Adipose tissue (tissue), 3 donors: ENCODE results near the gene GRAMD2B. TPM values are rescaled to one million over a fixed set of nuclear protein-coding genes. Genes with fewer than 3 reads are reported as not detected.

Source experiments
- H3K27ac ChIP-seq: one replicate; pipeline ENCODE4 v1.5.1; 2013; ENCODE audit warnings: low read depth, low read length
- WGBS, 3 donors: extraction: QIAGEN DNeasy Blood & Tissue Kit; methylation state at CpG; one replicate each; pipeline ENCODE4 v1.1.7; 2013; 5-methylcytosine and 5-hydroxymethylcytosine counted together
- polyA plus RNA-seq, 3 donors: library from polyadenylated mRNA; stranded (reverse); fragments of 200-250 nt; gene quantifications; one replicate each; pipeline ENCODE4 v1.2.3, GENCODE V29; 2013
- donor health status: healthy with polysubstance abuse.
- donor health status: Bipolar disorder and iron deficiency.
- donor health status: healthy.

The GRAMD2B gene
- polyA plus RNA-seq, 3 donors: 4.9 to 15.2 (median 5.4) TPM

- H3K27ac ChIP-seq: no peak overlapping the region
Measured at GRCh38 chr5:126443374-126443851, 20.2 kb downstream of the GRAMD2B start.

DNA sequence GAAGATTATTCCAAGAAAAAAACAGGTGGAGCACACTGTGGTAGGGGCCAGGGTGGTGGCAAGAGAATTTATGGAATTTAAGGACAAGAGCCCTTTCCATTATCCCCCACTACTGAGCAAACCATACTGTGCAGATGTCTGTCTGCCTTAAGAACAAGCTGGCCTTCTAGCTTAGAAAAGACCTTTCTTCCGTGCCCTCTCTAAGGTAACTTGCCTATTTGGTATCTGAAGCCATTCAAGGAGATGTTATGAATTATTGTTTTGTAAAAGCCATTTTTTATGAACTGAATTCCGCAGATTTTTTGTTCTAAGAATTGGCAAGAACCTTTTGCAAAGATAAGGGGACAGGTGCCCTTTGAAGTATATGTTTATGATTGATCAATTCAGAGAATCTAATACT lies 20.9 kb downstream of the GRAMD2B start:
- 87 to 97% (median 94%) methylated on average over 2 of the region's 2 CpGs for WGBS, 3 donors
- H3K27ac ChIP-seq: no peak overlapping the region

More at GRCh38 chr5:126443374-126443851, 20.2 kb downstream of the GRAMD2B start:
- WGBS, 3 donors: 94 to 97% (median 96%) methylated on average over 2 of the region's 2 CpGs

- 87 to 94% (median 88%) methylated on average over 3 of the region's 3 CpGs for WGBS, 3 donors
- H3K27ac ChIP-seq: no peak overlapping the region
Measured at GRCh38 chr5:126445502-126446174, 22.4 kb downstream of the GRAMD2B start.

- H3K27ac ChIP-seq: no peak overlapping the region
- 76 to 85% (median 85%) methylated on average over 9 of the region's 9 CpGs for WGBS, 3 donors
Measured at GRCh38 chr5:126446498-126447224, 23.5 kb downstream of the GRAMD2B start.

- 86 to 95% (median 89%) methylated on average over 8 of the region's 8 CpGs for WGBS, 3 donors
- H3K27ac ChIP-seq: no peak overlapping the region
Measured at GRCh38 chr5:126448720-126449119, 25.5 kb downstream of the GRAMD2B start.

DNA sequence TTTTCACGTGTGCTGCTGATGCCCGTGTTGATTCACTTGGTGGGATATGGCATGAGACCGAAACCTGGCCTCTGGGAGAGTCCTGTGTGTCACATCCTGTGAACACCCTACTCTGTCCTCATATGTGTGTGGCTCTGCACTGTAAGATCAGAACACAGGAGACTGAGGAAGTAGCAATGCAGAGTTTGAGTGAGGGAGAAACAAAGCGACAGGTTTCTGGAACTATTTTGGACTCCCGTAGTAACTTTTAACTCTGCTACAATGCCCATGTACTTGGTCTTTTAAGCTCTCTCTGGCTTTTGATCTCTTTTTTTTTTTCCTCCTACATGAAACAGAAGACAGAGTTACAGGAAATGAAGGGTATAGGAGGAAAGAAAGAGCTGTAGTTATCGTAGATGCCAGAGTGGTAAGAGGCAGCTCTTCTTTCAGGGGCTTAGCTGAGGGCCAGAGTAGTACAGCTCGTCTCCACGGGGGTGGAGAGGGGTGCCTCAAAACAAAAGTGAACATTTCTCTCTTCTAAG lies 26.6 kb downstream of the GRAMD2B start:
- 30 to 69% (median 41%) methylated on average over 8 of the region's 8 CpGs for WGBS, 3 donors

GRCh38 chr5:126450346-126450745 lies 27.1 kb downstream of the GRAMD2B start:
- H3K27ac ChIP-seq: no peak overlapping the region

More for the DNA sequence above, 26.6 kb downstream of the GRAMD2B start:
- no peak overlapping the region for H3K27ac ChIP-seq

DNA sequence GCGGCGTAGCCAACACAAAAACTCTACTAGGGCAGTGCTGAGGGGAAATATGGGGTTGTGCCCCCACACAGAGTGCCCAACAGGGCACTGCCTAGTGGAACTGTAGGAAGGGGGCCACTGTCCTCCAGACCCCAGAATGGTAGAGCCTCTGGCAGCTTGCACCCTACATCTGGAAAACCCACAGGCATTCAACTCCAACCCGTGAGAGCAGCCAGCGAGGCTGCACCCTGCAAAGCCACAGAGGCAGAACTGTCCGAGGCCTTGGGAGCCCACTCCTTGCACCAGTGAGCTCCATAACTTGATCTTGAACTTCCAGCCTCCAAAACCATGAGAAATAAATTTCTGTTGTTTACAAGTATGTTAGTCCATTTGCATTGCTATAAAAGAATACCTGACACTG lies 27.7 kb downstream of the GRAMD2B start:
- 76 to 81% (median 77%) methylated on average over 5 of the region's 5 CpGs for WGBS, 3 donors

More at GRCh38 chr5:126450346-126450745, 27.1 kb downstream of the GRAMD2B start:
- 78 to 84% (median 81%) methylated on average over 5 of the region's 5 CpGs for WGBS, 3 donors

DNA sequence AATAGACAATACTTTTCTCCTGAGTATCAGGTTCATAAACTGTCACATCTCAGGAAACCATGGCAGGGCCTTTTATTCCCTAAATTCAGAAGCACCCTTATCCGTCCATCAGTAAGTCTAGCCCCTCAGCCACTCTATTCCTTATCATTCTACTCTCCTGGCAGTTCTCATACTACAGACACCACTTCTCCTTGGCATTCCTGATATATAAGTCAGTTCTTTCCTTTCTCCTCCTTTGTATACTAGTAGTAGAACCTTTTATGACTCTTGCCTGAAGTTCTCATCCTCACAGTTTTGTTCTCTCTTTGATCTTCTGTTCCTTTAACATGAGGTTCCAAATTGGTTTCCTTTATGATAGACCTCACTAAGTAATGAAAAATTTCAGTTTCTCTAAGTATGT lies 29.3 kb downstream of the GRAMD2B start:
- H3K27ac ChIP-seq: no peak overlapping the region
- 90 to 92% (median 91%) methylated on average over 1 of the region's 1 CpG for WGBS, 3 donors

More for the DNA sequence above, 27.7 kb downstream of the GRAMD2B start:
- H3K27ac ChIP-seq: no peak overlapping the region

DNA sequence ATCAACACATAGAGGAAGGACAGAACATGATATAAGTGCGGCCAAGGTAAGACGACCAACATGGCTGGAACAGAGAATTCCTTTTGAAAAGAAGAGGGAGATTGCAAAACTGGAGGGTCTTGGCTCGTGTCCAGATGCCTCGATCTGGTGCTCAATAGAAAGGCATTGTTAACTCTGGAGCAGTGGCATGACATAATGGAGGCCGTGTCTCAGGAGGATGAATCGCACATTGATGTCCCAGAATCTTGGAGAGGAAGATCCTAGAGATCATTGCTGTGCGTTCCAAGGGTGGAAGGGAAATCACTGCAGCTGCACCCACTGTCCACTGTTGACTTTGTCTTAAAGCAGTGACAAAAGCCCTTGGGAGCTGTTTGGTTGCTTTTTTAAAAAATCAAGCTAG lies 30.9 kb downstream of the GRAMD2B start:
- H3K27ac ChIP-seq: no peak overlapping the region
- 67 to 76% (median 74%) methylated on average over 7 of the region's 7 CpGs for WGBS, 3 donors

DNA sequence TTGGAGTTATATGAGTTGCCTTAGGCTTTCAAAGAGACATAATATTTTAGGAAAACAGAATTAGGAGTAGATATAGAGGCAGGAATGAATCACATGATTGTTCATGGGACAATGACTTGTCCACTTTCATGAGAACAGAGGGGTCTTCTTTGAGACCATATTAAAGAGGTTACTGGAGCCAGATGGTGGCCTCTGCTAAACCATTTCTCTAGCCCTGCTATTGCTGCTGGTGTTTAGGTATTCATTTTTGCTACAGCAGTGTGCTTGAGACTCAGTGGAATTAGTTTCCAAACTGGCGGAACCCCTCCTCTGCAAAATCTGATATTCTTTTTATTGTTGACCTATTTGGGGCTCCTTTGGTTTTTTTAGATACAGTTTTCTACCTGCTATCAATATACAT lies 31.3 kb downstream of the GRAMD2B start:
- no peak overlapping the region for H3K27ac ChIP-seq
- WGBS, 3 donors: 91 to 100% (median 96%) methylated on average over 1 of the region's 1 CpG

- no peak overlapping the region for H3K27ac ChIP-seq
Measured at GRCh38 chr5:126455264-126455663, 32.1 kb downstream of the GRAMD2B start.

GRCh38 chr5:126455728-126456127 lies 32.5 kb downstream of the GRAMD2B start:
- H3K27ac ChIP-seq: no peak overlapping the region
- WGBS, 3 donors: 88 to 94% (median 92%) methylated on average over 1 of the region's 1 CpG

- H3K27ac ChIP-seq: no peak overlapping the region
Measured at GRCh38 chr5:126456217-126456820, 33.1 kb downstream of the GRAMD2B start.

GRCh38 chr5:126460459-126460858 lies 37.2 kb downstream of the GRAMD2B start:
- 92 to 96% (median 95%) methylated on average over 4 of the region's 4 CpGs for WGBS, 3 donors
- no peak overlapping the region for H3K27ac ChIP-seq

More at GRCh38 chr5:126456217-126456820, 33.1 kb downstream of the GRAMD2B start:
- 70 to 95% (median 72%) methylated on average over 6 of the region's 6 CpGs for WGBS, 3 donors

GRCh38 chr5:126460977-126461376 lies 37.8 kb downstream of the GRAMD2B start:
- no peak overlapping the region for H3K27ac ChIP-seq
- whole genome bisulfite sequencing, 3 donors: 97 to 100% (median 98%) methylated on average over 1 of the region's 1 CpG

- no peak overlapping the region for H3K27ac ChIP-seq
- WGBS, 3 donors: 67 to 71% (median 68%) methylated on average over 1 of the region's 1 CpG
Measured at GRCh38 chr5:126461838-126462237, 38.6 kb downstream of the GRAMD2B start.

- H3K27ac ChIP-seq: no peak overlapping the region
- 57 to 74% (median 60%) methylated on average over 8 of the region's 8 CpGs for WGBS, 3 donors
Measured at GRCh38 chr5:126462239-126463014, 39.2 kb downstream of the GRAMD2B start.
